T-helper 22 cell (primary cell): ENCODE data around the gene PTCD2.

ENCODE experiments used
- DNase-seq: peaks from one replicate; pipeline ENCODE4 v3.0.0-alpha.2; 2020; ENCODE audit warnings: low read depth

PTCD2 gene

GRCh38 chr5:72319976-72320752 is at the start of gene PTCD2, which contains the start of gene MRPS27:
PTCD2 (plus strand) TSS chr5:72320373; CDS start chr5:72320383, 10 bp downstream.
MRPS27 (minus strand) TSS chr5:72320240; CDS start chr5:72320221, 19 bp downstream.
- peak; percentile 92 for DNase-seq

DNA sequence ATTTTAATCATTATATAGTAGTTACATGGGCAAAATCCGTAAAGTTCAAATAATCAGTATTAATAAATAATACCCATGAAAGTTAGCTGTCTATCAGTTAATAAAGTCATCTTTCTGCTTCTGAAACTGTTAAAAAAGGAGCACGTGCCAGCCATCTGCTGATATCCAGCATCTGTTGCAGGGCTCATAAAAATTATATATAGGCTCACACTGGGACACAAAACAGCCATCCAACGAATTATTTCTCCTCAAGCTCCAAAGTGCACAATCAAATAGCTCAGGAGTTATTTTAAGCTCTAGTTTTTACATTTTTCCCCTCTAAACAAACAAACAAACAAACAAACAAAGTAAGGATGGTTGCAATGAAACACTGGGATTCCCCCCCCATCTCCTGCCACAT is 48.5 kb upstream of the PTCD2 start:
- no peak for DNase-seq

- no peak for DNase-seq
Measured at GRCh38 chr5:72272398-72272797, 47.8 kb upstream of the PTCD2 start.

- DNase-seq = no peak
Measured at GRCh38 chr5:72273547-72273946, 46.6 kb upstream of the PTCD2 start.

GRCh38 chr5:72276219-72276752 is 43.9 kb upstream of the PTCD2 start:
- DNase-seq = no peak

DNA sequence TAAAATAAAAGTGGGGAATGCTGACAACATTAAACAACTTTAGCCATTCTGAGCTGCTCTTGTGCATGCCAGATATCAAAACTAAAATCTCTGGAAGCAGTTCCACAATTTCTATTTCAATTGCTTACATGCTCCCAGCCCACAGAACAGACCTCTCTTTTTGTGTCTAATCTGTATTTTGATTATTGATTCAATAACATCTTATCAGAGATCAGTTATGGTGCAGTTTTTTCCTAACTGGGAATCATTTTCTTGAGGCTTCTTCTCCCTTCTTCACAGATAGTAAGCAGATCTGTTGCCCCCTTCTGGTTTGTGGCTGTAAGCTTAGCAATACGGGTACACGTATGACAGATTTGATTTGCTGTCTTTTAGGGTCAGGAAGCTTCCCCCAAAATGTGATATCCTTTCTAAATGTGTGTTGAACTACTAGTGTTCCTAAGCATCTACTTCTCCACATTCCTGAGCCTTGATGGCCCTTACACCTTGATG is 39.5 kb upstream of the PTCD2 start:
- DNase-seq = no peak

DNA sequence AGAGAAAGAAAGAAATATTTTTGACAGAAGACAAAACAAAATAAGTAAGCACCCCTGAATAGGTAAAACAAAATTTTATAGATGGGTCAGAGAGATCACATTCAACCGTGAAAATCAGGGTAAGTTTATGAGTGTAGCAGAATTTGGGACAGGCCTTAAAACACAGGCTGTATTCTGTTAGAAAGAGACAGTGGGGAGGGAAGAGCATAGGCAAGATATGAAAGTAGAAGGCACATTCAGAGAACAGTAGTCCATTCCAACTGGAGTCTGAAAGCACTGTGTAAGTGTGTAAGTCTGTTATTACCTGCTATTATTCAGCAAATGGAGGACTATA is 38.8 kb upstream of the PTCD2 start:
- DNase-seq = no peak

- no peak for DNase-seq
Measured at GRCh38 chr5:72281764-72282499, 38.2 kb upstream of the PTCD2 start.

DNA sequence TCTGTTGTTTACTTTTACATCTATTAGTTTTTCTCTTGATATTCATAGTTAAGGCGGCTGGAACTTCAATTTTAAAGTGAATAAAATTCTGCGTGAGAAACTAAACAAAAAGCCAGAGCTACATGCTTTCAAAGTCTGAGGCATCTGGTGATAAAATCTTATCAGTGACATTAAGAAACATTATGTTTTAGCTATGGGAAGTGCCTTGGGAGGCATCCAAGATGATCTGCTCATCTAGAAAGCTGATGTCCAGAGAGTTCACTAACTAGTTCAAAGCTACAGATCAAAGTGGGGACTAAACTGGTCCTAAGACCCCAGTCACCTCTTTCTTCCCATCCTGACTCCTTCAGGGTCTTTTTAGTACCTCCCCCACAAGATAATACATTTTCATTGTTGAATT is 37.3 kb upstream of the PTCD2 start:
- DNase-seq = no peak

GRCh38 chr5:72283358-72283757 is 36.8 kb upstream of the PTCD2 start:
- DNase-seq = no peak

DNA sequence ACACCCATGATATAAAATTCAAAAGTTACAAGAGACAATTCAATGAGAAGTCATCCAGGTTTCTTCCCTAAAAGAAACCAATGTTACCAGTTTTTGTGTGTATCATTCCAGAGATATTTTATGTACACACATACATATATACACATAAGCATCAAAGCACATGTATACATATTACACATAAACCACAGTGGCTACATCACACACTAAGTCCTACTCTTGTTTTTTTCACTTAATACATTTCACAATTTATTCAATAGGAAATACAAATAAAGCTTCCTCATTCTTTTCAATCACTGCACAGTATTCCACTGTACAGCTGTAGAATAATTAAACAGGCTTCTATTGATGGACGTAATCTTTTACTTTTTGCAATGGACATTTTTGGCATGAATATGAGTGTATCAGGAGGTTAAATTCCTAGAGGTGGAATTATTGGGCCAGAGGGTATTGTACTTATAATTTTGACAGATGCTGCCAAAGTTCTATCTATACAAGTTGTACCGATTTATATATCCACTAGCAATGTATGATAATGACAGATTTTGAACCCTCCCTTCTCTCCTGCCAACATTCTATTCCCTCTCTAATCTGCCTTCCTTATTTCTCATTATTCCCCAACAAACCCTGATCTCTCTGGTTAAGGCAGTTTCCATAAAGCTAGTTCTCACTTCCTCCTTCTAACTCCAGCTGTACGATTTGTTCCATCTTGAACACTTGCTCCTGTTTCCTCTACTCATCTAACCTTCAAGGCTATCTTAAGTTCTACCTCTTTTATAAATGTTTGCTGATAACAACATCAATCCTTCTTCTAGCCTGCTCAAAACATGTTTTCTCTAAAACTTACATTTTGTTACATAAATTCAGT is 35.4 kb upstream of the PTCD2 start:
- no peak for DNase-seq

- DNase-seq = no peak
Measured at GRCh38 chr5:72285424-72285821, 34.8 kb upstream of the PTCD2 start.

DNA sequence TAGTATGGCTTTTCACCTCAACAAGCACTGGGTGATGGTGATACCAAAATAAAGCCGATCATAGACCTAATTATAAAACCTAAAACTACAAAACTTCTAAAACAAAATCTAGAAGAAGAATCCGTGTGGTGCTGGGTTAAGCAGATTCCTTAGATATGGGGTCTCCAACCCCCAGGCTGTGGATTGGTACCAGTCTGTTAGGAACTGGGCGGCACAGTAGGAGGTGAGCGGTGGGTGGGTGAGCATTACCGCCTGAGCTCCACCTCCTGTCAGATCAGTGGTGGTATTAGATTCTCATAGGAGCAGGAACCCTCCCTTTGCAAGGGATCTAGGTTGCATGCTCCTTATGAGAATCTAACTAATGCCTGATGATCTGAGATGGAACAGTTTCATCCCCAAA is 33.4 kb upstream of the PTCD2 start:
- no peak for DNase-seq

GRCh38 chr5:72288924-72289323 is 31.2 kb upstream of the PTCD2 start:
- DNase-seq = no peak

DNA sequence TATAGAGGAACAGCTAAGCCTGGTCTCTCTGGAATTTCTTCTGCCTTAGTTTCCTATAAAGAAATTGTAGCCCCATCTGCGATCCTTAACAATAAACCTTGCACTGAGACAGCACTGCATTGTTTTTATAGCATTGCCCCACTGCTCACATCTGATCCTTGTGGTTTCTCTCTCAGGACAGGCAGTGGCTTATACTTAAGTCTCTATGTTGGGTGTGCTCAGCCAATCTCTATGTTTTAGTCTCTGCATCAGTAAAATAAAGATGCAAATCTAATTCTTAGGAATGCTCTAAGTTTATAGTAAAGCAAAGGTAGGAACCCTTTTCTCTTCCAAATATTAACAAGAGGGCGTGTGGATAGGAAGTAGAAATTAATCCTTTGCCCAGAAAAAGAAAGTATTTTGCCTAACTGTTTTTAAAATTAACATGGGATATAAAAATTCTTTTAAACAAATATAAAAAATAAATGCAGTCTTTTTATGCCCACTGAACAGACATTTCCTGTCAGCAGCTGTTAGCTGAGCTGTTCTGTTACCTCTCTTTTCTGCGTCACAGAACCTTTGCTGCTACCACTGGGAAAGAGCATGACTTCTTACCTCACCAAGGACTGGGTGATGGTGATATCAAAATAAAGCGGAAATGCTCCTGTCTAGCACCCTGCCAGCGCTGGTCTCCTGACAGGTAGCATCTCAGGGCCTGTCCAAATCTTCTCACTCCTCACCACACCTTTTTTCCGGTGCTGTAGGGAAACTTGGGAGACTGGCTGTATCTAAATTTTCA is 29.6 kb upstream of the PTCD2 start:
- no peak for DNase-seq

GRCh38 chr5:72291601-72292000 is 28.6 kb upstream of the PTCD2 start:
- no peak for DNase-seq

- no peak for DNase-seq
Measured at GRCh38 chr5:72292411-72292810, 27.8 kb upstream of the PTCD2 start.

DNA sequence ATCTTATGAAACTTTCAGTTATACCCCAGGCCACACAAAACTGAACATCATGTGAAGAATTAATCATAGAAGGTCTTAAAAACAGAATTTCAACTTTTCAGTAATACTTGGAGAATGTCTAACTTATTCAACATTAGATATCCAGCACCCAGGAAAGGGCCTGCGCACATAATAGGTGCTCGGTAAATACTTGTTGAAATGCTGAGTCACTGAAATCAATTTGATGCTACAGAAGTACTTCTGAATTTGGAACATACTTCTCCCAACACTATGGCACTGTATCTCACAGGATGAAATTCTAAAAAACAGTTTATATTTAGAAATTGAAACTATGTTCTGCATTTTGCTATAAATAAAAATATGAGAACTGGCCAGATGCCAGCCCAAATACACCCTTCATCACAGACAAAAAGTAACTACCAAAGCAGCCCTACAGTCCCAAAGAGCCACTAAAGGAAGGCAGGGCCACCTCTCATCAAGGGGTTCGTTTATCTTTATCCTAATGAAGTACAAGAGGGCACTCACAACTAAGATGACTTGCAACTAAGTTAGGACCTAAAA is 26.6 kb upstream of the PTCD2 start:
- no peak for DNase-seq

- DNase-seq = no peak
Measured at GRCh38 chr5:72294473-72294872, 25.7 kb upstream of the PTCD2 start.

GRCh38 chr5:72295539-72295938 is 24.6 kb upstream of the PTCD2 start:
- no peak for DNase-seq

GRCh38 chr5:72296256-72296655 is 23.9 kb upstream of the PTCD2 start:
- DNase-seq = no peak
